OCI-LY7 (cell line): ENCODE measurements around the gene OLFM2. TPM values are rescaled to one million over a fixed set of nuclear protein-coding genes. Genes with fewer than 3 reads are reported as not detected.

Source experiments
- BruUV-seq: library from RNA; stranded (reverse); fragments of 400-500 nt; replicated peaks from 2 replicates; lab custom pipeline; 2021; lab: Mats Ljungman, UMichigan
- CTCF ChIA-PET: fragments of 300-600 bp; sonication (Branson Sonifier 250); formaldehyde crosslinking; loops from one replicate; lab custom pipeline; 2022; ENCODE audit warnings: antibody characterized with exemption; ENCODE audit not compliant: unreplicated experiment; lab: Charles Lee
- POLR2A ChIA-PET: fragments of 300-600 bp; sonication (Branson Sonifier 250); formaldehyde crosslinking; loops from one replicate; lab custom pipeline; 2022; ENCODE audit warnings: antibody characterized with exemption; lab: Charles Lee
- DNase-seq: peaks from one replicate; pipeline ENCODE4 v3.0.0-alpha.2; 2015; ENCODE audit warnings: low spot score
- H2AFZ ChIP-seq: fragments of 200-600 bp; sonication (generic), shearing (Covaris generic); 2 replicates; pipeline ENCODE4 v1.6.1; 2014; ENCODE audit warnings: mild to moderate bottlenecking, antibody characterized with exemption, low read length, moderate library complexity
- H3K27ac ChIP-seq: fragments of 200-600 bp; sonication (generic); 2 replicates; pipeline ENCODE4 v1.5.1; 2014; ENCODE audit warnings: mixed run types, low read depth, mild to moderate bottlenecking, moderate library complexity, low read length, inconsistent platforms; ENCODE audit not compliant: poor library complexity, severe bottlenecking
- H3K36me3 ChIP-seq: fragments of 200-600 bp; sonication (generic); 2 replicates; pipeline ENCODE4 v1.6.1; 2014; ENCODE audit warnings: mild to moderate bottlenecking, antibody characterized with exemption, low read length, moderate library complexity, mixed read lengths; ENCODE audit not compliant: insufficient read depth
- H3K4me1 ChIP-seq: fragments of 200-600 bp; sonication (generic); 2 replicates; pipeline ENCODE4 v1.5.1; 2014; ENCODE audit warnings: mild to moderate bottlenecking, low read length; ENCODE audit not compliant: insufficient read depth, poor library complexity, severe bottlenecking
- H3K4me2 ChIP-seq: fragments of 200-600 bp; sonication (generic); 2 replicates; pipeline ENCODE4 v1.6.1; 2014; ENCODE audit warnings: mild to moderate bottlenecking, low read length
- H3K4me3 ChIP-seq: fragments of 200-600 bp; sonication (generic); 2 replicates; pipeline ENCODE4 v1.5.1; 2014; ENCODE audit warnings: mild to moderate bottlenecking, low read depth, low read length; ENCODE audit not compliant: poor library complexity, severe bottlenecking
- H3K79me2 ChIP-seq: fragments of 200-600 bp; sonication (generic); 2 replicates; pipeline ENCODE4 v1.6.1; 2016; ENCODE audit warnings: low read depth, mild to moderate bottlenecking, low read length, moderate library complexity, mixed read lengths; ENCODE audit not compliant: insufficient read depth
- H3K9me2 ChIP-seq: fragments of 200-600 bp; sonication (generic); 2 replicates; pipeline ENCODE4 v1.6.1; 2016; ENCODE audit warnings: mild to moderate bottlenecking, low read length, mixed read lengths; ENCODE audit not compliant: insufficient read depth
- H3K9me3 ChIP-seq: fragments of 200-600 bp; sonication (generic); 2 replicates; pipeline ENCODE4 v1.6.1; 2014; ENCODE audit warnings: mild to moderate bottlenecking, mixed run types, low read length, mixed read lengths
- H4K20me1 ChIP-seq: fragments of 200-600 bp; sonication (generic); 2 replicates; pipeline ENCODE4 v1.6.1; 2014; ENCODE audit warnings: mild to moderate bottlenecking, antibody characterized with exemption, low read length, moderate library complexity, mixed read lengths; ENCODE audit not compliant: insufficient read depth
- CTCF ChIP-seq: fragments of 200-600 bp; sonication (generic); conservative IDR thresholded peaks from 2 replicates; pipeline ENCODE4 v1.5.1; 2014; ENCODE audit warnings: mild to moderate bottlenecking, antibody characterized with exemption, low read length, moderate library complexity, mixed read lengths
- EZH2phosphoT487 ChIP-seq: fragments of 200-600 bp; sonication (generic); IDR thresholded peaks from 2 replicates; pipeline ENCODE4 v1.6.1; 2018; ENCODE audit warnings: low read depth, borderline replicate concordance, mild to moderate bottlenecking, mixed run types, antibody characterized with exemption, low read length, moderate library complexity, mixed read lengths
- intact Hi-C: fragments of 100-400 bp; cut with micrococcal nuclease; formaldehyde crosslinking; loops from one replicate; pipeline ENCODE4 v1.10.0; 2022; ENCODE audit not compliant: unreplicated experiment
- total RNA-seq, 2 experiments: library from RNA; depleted of rRNA in 1 of 2; stranded (reverse); fragments of >200 nt in 1 of 2; shearing (Covaris generic) in 1 of 2; gene quantifications; 2 replicates each; pipeline ENCODE4 v1.2.3, GENCODE V29; 2014 to 2022

Gene OLFM2
- total RNA-seq, 2 experiments from 2014 or later: not detected

GRCh38 chr19:9901020-9901419 lies 35.3 kb downstream of the OLFM2 start:
- no peak for DNase-seq
- Histone ChIP-seq H3K27ac (no peak overlapping the region), H3K9me3 (no peaks in the 10 kb centered on the region), H3K36me3 (no peaks in the 10 kb centered on the region), H3K4me2 (no peak overlapping the region), H3K4me1 (no peaks in the 10 kb centered on the region), H3K4me3 (no peak overlapping the region), H3K9me2 (no peaks in the 10 kb centered on the region), H2AFZ (no peak overlapping the region), H3K79me2 (no peaks in the 10 kb centered on the region), H4K20me1 (no peaks in the 10 kb centered on the region)
- BruUV-seq: no TSS peak
- ChIA-PET POLR2A (interaction anchor here (0.7 kb wide), 1 partner anchor 1123 kb away, joined by 5 read pairs; no protein-coding TSS in a partner anchor), CTCF (no interaction called here)
- intact Hi-C loops: no loop called here
- TF ChIP-seq CTCF: no peak
- TF ChIP-seq EZH2phosphoT487: no peak

GRCh38 chr19:9891609-9892373 lies 44.5 kb downstream of the OLFM2 start:
- no peaks in the 10 kb centered on the region for H3K9me2 ChIP-seq
- TF ChIP-seq CTCF: no peak
- TF ChIP-seq EZH2phosphoT487: no peak
- intact Hi-C loops: no loop called here
- no peak overlapping the region for H3K4me3 ChIP-seq
- ChIA-PET POLR2A (no interaction called here), CTCF (no interaction called here)
- BruUV-seq: no TSS peak
- H3K79me2 ChIP-seq: no peaks in the 10 kb centered on the region
- H3K9me3 ChIP-seq: no peaks in the 10 kb centered on the region
- H3K4me2 ChIP-seq: no peak overlapping the region
- no peaks in the 10 kb centered on the region for H3K36me3 ChIP-seq
- no peaks in the 10 kb centered on the region for H4K20me1 ChIP-seq
- no peak for DNase-seq
- no peak overlapping the region for H2AFZ ChIP-seq
- no peak overlapping the region for H3K27ac ChIP-seq
- H3K4me1 ChIP-seq: no peaks in the 10 kb centered on the region

- no peaks in the 10 kb centered on the region for H4K20me1 ChIP-seq
- H3K79me2 ChIP-seq: no peaks in the 10 kb centered on the region
- no peak overlapping the region for H2AFZ ChIP-seq
- no peak overlapping the region for H3K4me3 ChIP-seq
- CTCF ChIA-PET: no interaction called here
- no peak for DNase-seq
- H3K9me2 ChIP-seq: no peaks in the 10 kb centered on the region
- TF ChIP-seq EZH2phosphoT487 (no peak), CTCF (no peak)
- H3K9me3 ChIP-seq: no peaks in the 10 kb centered on the region
- H3K4me1 ChIP-seq: no peaks in the 10 kb centered on the region
- intact Hi-C loops: no loop called here
- POLR2A ChIA-PET: no interaction called here
- no TSS peak for BruUV-seq
- H3K36me3 ChIP-seq: no peaks in the 10 kb centered on the region
- no peak overlapping the region for H3K27ac ChIP-seq
- no peak overlapping the region for H3K4me2 ChIP-seq
Observed at GRCh38 chr19:9885077-9885552, 51.2 kb downstream of the OLFM2 start.
